ENCODE measurements around the gene JAK3.
"Not testable (repeated sequence)": the region's sequence is repeated elsewhere in the genome, so short reads cannot be mapped to it uniquely, and the experiment has no call there.

JAK3 gene

DNA sequence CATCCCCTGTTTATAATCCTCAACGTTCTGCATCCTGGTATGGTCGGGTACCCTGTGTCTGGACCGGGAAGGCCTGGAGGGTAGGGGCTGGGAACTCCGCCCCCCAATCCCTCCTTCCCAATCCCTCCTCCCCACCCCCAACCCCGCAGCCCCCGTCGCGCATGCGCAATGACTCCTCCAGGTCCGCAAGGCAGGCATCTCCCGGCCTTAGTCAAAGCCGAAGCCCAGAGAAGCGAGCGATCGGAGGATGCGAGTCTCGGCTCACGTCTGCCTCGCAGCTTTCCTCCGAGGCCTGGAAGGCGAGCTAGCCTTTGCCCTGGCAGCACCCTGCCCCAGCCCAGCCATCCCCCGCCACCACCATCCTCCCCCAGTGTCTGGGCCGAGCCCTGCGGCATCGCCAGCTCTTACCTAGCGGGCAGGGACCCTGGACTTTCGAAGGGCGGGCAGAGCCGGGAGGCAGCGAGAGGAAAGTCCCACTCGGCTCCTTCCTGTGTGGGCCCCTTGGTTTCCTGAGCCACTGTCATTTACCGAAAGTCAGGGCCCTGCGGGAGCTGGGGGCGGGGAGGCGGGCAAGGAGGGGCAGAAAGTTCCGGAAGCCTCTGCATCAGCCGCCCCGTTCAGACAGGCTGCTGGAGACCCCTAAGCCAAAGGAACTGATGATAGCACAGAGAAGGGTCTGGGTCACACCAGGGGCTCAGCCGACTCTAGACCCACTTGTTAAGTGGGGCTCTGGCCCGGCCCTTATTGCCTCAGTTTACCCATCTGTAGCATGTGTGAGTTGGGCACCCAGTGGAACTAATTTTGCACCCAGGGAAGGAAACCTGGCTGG is at the start of gene JAK3:
Gene JAK3 (minus strand): TSS at position 445 of the 829 bp plus-strand sequence. CDS start 3,565 bp downstream, outside the sequence.
- peak; percentile 88 for DNase-seq

DNA sequence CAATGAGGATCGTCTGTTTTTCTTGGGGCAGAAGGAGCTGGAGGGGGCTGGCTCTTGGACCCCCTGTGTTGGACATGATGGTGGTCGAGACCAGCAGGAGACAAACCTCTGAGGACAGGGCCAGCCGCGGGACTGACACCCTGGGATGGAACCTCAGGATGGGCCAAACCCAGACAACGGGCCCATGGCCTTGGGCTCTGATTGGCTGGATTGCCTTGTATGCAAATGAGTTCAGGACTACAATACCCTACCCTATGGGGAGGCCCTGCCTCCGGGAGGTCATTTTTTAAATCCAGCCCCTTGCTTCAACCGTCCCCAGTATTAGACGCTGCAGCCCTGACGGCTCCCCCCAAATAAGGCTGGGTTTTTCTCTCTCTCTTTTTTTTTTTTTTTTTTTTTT is 46.0 kb upstream of the JAK3 start:
- DNase-seq = no peak

DNA sequence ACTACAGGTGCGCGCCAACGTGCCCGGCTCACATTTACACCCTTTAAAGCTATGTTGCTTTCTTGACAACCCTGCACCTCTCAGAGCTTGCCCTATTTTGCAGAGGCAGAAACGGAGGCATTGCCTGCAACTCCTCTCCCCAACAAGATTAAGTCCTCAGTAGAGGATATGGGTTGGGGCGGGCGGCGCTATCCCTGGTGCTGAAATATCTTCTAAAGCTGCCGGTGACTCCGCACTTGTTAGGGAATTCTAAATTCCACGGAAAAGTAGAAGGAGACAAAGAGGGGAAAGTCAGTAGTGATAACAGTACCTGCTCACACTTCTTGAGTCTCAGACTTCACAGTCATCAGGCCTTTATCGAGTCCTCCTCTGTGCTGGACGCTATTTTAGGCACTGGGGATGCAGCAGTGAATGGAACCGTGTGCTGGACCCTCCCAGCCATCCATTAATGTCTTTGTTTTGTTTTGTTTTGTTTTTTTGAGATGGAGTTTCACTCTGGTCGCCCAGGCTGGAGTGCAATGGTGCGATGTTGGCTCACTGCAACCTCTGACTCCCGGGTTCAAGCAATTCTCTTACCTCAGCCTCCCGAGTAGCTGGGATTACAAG is 41.9 kb upstream of the JAK3 start:
- no peak for DNase-seq

DNA sequence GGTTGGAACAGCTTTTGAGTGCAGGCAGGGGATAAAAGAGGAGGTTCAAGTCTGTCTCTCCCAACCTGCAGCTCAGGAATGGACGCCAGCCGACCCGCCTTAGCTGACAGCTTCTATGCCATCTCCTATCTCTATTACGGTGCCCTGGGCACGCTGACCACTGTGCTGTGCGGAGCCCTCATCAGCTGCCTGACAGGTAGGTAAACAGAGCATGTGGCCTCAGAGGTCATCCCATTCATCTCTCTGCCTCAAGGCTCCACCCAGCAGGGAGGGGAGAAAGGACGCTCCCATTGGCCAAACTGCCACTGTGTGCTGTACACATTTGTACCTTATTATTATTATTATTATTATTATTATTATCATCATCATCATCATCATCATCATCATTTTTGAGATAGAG is 40.5 kb upstream of the JAK3 start:
- DNase-seq = no peak

DNA sequence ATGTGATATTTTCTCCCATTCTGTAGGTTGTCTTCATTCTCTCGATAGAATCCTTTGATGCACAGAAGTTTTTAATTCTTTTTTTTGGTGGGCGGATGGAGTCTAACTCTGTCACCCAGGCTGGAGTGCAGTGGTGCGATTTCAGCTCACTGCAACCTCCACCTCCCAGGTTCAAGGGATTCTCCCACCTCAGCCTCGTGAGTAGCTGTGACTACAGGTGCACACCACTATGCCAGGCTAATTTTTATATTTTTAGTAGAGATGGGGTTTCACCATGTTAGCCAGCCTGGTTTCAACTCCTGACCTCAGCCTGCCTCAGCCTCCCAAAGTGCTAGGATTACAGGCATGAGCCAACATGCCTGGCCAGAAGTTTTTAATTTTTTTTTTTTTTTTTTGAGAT is 39.4 kb upstream of the JAK3 start:
- DNase-seq = not testable (repeated sequence)

DNA sequence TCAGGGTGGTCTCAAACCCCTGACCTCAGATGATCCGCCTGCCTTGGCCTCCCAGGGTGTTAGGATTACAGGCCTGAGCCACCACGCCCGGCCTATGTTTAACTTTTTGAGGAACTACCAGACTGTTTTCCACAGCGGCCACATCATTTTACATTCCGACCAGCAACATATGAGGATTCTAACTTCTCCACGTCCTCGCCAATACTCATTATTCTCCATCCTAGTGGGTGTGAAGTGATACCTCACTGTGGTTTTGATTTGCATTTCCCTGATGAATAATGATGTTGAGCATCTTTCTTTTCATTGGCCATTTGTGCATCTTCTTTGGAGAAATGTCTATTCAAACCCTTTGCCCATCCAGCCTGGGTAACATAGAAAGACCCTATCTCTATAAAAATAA is 38.7 kb upstream of the JAK3 start:
- no peak for DNase-seq

DNA sequence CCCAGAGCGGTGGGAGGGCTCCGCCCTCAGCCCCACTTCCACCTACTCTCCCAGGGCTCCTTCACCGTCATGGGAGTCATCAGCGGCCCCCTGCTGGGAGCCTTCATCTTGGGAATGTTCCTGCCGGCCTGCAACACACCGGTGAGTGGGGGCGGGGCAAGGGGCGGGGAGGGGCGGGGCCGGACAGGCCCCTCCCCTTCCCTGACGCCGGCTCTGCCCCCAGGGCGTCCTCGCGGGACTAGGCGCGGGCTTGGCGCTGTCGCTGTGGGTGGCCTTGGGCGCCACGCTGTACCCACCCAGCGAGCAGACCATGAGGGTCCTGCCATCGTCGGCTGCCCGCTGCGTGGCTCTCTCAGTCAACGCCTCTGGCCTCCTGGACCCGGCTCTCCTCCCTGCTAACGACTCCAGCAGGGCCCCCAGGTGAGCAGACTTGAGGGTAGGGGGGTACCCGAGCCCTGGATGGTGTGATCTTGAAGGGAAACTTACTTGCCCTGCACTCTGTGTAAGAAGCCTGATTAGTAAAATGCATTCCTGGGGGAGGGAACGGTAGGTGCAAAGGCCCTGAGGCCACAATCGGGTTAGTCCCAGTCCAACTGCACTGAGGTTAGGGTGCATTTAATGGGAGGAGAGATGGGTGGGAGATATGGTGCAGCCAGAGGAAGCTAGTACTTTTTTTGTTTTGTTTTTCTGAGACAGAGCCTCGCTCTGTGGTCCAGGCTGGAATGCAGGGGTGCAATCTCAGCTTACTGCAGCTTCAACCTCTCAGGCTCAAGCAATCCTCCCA is 36.0 kb upstream of the JAK3 start:
- DNase-seq = no peak

DNA sequence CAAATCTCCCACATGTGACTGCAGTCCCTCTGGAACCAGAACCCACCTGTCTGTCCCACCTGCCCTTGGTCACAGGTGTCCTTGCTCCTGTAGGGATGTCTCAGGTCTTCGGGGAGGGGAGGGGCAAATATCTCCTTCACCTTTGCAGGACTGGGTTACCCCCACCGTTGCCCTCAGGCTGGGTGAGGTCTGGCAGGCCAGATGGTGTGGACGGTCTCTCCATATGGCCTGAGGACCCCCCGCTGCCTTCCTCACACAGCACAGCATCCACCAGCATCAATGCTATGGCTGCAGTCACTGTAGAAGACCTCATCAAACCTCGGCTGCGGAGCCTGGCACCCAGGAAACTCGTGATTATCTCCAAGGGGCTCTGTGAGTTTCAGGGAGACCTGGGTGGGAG is 33.9 kb upstream of the JAK3 start:
- no peak for DNase-seq

DNA sequence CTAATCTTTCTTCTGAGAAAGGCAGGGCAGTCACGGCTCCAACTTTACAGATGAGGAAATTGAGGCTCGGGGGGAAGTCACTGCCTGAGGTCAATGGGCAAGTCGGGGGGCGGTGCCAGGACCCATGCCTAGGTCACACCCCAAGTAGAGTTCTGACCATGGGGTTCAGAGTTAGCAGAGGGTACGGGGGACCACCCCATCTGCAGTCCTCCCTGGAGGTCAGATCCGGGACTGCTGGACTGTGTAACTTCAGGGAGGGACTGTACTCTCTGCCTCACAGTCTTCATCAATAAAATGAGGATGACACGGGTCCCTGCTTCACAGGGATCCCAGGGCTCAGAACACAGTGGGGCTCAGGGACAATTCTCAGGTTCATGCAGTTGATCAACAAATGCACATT is 31.7 kb upstream of the JAK3 start:
- DNase-seq = no peak

DNA sequence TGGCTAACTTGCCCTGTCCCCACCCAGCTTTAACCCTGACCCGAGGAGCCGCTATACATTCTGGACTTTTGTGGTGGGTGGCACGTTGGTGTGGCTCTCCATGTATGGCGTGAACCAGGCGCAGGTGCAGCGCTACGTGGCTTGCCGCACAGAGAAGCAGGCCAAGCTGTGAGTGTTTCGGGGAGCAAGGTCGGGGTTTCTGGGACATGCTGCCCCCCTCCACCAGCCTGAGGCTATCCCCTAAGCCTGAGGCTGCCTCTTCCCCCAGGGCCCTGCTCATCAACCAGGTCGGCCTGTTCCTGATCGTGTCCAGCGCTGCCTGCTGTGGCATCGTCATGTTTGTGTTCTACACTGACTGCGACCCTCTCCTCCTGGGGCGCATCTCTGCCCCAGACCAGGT is 29.9 kb upstream of the JAK3 start:
- no peak for DNase-seq

DNA sequence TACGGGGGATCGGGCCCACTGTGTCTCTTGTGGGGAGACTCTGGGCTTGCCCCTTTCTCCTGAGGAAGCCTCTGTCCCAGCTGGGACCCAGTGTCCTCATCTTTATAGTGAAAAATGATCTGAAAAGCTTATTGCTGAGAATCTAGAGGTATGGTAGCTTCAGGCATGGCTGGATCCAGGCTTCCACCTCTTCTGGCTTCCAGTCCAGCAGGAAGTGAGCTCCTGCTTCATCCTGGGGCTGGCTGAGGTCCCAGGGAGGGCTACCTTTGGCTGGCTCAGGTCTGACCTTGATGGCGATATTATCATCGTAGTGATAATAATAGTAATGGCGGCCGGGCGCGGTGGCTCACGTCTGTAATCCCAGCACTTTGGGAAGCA is 27.0 kb upstream of the JAK3 start:
- no peak for DNase-seq

DNA sequence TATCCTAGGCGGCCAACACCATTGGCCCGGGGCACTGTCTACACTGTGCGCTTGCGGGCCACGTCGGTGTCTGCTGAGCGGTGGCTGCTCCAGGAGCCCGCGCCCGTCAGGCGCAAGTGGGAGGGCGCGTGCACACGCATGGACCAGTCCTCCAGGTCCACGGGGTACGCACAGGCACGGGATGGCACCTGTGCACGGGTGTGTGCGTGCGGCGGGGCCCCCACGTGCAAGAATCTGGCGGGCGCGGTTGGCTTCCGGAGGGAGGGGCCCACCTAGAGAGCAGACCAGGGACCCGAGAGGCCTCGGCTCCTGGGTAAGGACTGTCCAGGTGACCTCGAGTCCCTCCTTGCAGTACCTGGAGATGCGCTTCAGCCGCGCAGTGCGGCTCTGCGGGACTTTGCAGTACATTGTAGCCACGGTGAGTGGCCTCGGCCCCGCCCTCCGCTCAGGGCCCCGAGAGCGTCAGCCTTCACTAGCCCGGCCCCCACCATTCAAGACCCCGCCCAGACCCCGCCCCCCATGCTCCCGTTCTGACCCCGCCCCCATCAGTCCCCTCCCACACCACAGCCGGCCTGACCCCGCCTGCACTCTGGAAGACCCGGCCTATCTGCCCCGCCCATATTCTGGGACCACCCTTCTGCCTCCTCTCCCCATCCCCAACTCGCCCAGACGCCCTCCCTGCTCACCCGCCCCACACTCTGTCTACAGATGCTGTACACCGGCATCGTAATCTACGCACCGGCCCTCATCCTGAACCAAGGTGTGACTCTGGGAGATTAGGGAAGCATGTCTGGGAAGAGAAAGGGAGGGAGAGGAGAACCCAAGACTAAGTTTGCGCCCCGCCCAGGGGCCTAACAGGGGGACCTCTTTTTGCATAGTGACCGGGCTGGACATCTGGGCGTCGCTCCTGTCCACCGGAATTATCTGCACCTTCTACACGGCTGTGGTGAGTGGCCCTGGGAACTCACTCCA is 26.3 kb upstream of the JAK3 start:
- peak; percentile 63 for DNase-seq

DNA sequence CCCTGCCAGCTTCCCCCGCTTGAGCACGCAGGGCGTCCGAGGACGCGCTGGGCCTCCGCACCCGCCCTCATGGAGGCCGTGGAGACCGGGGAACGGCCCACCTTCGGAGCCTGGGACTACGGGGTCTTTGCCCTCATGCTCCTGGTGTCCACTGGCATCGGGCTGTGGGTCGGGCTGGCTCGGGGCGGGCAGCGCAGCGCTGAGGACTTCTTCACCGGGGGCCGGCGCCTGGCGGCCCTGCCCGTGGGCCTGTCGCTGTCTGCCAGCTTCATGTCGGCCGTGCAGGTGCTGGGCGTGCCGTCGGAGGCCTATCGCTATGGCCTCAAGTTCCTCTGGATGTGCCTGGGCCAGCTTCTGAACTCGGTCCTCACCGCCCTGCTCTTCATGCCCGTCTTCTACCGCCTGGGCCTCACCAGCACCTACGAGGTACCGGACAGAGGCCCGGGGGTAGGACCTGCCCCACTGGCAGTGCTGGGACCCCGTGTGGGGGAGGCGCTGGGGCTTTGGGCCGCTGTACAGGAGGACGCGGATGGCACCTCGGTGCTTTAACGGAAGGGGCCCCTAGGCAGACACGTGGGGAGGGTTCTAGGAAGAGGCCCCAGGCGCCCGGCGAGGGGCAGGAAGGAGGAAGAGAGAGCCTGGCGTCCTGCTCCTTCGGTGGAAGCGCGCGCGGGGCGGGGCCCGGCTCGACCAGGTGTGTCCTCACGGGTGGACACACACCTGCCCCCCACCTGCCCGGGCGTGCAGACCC is 24.6 kb upstream of the JAK3 start:
- DNase-seq = no peak

DNA sequence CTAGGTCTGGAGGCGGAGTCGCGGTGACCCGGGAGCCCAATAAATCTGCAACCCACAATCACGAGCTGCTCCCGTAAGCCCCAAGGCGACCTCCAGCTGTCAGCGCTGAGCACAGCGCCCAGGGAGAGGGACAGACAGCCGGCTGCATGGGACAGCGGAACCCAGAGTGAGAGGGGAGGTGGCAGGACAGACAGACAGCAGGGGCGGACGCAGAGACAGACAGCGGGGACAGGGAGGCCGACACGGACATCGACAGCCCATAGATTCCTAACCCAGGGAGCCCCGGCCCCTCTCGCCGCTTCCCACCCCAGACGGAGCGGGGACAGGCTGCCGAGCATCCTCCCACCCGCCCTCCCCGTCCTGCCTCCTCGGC is 24.1 kb upstream of the JAK3 start, which contains the start of gene SLC5A5:
Gene SLC5A5 (plus strand): TSS at position 68 of the 373 bp plus-strand sequence. CDS start 375 bp downstream, outside the sequence.
- no peak for DNase-seq

DNA sequence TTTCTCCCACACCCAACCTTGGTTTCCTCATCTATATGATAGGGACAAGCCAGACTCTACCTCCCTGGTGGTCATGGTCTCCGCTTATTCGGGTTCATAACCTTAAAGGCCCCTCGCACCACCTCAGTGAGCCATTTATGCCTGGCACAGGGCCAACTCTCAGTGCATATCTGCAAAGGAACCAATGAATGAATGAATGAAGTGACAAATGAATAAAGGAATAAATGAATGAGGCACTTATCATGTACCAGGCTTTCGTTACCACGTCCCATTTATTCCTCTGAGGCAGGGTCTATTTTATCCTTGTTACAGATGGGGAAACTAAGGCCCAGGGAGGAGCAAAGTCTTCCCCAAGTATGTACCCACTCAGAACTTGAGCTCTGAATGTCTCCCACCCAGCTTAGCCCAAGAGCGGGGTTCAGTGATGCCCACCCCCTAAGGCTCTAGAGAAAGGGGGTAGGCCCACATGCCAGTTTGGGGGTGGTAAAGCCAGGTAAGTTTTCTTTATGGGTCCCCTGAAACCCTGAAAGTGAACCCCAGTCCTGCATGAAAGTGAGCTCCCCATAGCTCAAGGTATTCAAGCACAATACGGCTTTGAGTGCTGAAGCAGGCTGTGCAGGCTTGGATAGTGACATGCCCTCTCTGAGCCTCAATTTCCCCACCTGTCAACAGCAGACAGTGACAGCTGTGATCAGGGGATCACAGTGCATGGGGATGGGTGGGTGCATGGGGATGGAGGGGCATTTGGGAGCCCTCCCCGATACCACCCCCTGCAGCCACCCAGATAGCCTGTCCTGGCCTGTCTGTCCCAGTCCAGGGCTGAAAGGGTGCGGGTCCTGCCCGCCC is 23.5 kb upstream of the JAK3 start:
- no peak for DNase-seq

DNA sequence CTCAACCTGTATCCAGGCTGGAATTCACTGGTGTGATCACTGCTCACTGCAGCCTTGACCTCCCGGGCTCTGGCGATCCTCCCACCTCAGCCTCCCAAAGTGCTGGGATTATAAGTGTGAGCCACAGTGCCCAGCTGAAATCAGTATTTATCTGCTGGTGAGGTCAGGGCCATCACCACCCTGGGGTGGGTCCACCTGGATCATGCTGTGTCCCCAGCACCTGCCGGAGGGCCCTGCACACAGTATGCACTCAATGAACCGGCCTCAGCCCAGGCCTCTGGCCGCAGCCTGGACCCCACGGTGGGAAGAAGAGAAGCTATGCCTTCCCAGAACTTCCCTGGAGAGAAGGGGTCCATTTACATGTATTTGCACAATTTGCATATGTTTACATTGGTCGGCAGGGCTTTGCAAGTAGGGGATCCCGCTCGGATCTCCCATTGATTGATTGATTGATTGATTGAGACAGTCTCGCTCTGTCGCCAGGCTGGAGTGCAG is 21.4 kb upstream of the JAK3 start:
- no peak for DNase-seq

DNA sequence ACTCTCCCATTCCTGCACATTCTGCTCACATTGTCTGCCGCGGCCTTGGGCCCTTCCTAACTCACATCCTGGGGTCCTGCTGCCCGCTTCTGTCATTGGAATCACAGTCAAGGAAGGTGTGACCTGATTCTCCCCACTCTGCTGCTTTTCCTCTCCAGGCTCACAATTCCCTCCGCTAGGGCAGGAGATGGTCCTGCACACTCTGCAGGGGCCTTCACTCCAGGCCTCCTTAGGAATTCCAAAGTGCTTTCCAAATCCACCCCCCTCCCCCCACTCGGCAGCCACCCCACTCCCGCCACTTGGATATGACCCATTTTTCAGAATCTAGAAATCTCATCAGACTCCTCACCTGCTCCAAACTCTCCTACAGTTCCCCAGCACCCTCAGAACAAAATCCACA is 20.9 kb upstream of the JAK3 start:
- no peak for DNase-seq

DNA sequence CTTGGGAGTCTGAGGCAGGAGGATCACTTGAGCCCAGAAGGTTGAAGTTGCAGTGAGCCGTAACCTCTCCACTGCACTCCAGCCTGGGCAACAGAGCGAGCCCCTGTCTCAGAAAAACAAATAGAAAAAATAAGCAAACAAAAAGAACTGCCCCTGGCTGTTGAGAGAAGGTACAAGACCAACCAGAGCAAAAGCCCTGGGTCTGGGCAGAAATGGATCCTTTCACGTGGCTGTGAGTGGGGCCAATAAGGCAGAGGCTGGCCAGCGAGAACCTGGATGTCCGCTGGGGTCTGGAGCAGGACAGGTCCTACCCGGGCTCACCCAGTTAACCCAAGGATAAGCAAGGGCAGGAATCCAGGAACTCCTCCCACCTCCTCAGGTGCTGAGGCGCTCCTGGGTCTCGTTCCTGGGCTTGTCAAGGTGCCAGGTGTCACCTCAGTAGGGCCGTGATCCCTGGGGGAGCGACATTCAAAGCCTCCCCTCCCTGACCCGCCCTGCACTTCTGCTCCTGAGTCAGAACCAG is 19.2 kb upstream of the JAK3 start:
- no peak for DNase-seq

DNA sequence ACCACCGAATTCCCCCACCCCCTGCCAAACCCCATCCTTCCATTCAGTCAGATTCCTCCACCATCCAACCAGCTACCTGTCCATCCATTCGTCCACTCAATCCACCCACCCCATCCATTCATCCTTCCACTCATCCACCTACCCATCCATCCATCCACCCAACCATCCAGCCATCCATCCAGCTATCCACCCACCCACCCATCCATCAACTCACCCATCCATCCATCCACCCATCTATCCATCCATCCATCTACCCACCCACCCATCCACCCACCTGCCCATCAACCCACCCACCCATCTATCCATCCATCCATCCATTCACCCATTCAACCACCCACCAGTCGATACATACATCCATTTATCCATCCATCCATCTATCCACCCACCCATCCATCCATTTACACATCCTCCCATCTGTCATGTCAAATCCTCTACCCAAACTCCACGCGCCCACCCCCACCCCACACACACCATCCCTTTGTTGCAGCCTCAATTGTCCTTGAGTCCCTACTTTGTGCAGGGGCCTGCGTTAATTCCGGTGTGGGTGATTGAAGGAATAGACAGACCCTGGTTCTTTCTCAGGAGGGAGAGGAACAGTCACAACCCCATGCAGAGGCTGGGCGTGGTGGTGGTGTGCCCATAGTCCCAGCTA is 18.7 kb upstream of the JAK3 start:
- no peak for DNase-seq

Measured in CD4-positive, alpha-beta T cell treated with Interferon gamma for 1 hour (primary cell).